ENCODE results near the gene EZR.

DNA sequence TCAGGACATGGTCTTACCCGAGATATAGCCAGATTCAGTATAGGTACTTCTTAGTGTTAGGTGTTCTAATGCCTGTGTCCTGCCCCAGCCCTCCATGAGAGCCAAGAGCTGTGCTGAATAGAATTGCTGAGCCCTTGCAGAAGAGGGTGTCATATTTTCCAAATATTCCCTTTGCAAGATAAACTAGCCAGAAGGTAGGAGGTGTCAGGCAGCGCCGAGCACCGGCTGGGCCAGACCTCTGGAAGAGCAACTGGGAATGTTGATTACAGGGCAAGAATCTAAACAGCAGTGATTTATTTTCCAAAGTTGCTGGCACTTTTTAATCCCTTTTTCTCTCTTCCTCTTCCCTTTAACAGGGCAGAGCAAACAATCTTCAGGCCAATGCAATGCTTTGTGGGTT is 37.1 kb upstream of the EZR start:
- no peak for TF ChIP-seq CTCF (IDR thresholded peaks at IDR 0.05)
- no peak for TF ChIP-seq POLR2A (IDR thresholded peaks at IDR 0.05)

All from esophagus squamous epithelium (tissue), 4 donors.